GM19467 (cell line): ENCODE results near the gene MTHFS.

Experiments used
- ATAC-seq: cut with Tn5 transposase; IDR thresholded peaks from one replicate; pipeline ENCODE4 v1.9.1; 2021; ENCODE audit warnings: mild to moderate bottlenecking, moderate library complexity; ENCODE audit not compliant: unreplicated experiment

MTHFS gene

DNA sequence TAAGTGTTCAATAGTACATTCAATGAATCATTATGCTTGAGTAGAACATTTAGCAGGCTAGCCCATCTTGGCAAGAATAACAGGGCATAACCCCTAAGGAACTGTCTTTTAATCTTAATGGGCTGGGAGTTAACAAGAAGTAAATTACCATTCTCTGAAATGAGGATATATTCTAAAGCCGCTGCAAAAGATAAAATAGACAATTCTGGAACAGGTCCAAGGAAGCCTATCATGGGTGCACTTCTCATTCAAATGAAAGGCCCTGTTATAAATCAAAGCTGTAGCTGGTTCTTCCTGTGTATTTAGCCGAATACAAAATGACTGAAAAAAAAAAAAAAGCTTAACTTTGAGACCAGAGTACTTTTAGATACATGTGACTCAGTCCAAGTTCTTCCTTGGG lies 15.6 kb downstream of the MTHFS start:
- ATAC-seq = no peak

DNA sequence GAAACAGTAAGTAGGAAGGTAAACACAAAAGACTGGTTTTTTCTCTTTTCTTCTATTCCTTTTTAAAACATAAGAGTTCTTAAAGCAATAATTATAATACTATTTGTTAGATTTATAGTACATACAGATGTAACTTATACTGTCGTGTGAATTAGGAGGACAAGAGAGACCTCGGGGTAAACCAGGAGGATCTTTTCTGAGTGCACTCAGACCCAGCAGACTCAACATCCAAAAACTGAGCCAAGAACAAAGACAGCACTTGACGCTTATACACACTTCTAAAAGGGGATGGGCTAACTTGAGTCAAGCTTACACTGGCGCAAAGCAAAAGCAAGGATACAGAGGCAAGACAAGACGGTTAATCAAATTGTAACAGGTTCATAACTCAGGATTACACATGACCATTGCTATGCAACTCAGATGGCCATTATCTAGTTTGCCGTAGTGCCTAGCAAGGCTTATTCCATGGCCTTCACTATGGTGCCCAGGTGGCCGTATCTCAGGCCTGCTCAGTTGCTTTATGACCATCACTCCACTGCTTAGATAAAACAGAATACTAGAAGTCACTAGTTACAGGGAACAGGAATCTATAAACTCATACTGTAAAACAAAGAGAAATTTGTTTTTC lies 18.6 kb downstream of the MTHFS start:
- ATAC-seq = no peak

GRCh38 chr15:79875213-79875612 lies 21.6 kb downstream of the MTHFS start:
- no peak for ATAC-seq

GRCh38 chr15:79874242-79874641 lies 22.6 kb downstream of the MTHFS start:
- ATAC-seq = no peak

- ATAC-seq = no peak
Measured at GRCh38 chr15:79872358-79873017, 24.3 kb downstream of the MTHFS start.

DNA sequence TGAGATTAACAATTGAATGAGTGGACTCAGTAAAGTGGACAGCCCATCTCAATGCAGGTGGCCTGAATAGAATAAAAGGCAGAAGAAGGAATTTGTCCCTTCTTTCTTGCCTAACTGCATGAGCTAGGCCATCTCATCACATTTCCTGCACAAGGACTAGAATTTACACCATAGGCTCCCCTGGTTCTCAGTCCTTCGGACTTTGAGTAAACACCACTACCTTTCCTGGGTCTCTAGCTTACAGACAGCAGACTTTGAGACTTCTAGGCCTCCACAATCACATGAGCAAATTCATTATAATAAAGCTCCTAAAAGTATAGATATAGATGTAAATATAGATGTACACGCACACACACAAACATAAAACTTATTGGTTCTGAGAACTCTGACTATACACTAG lies 28.3 kb downstream of the MTHFS start:
- ATAC-seq = no peak

DNA sequence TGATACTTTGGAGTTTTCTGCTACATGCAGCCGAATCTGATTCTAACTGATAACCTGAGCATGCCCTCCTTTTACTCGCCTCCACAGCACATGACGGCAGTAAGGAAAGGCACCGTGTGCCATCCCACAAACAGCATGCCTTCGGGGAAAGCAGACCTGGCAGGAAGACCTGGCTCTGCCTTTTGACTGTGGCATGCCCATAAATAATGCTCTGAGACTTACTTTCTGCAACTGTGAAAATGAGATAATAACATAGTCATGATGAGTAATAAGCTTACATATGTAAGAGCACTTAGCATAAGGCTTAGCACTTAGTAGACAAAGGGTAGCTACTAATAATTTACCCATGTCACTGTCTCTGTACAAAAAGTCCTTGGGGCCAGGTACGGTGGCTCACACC lies 32.9 kb downstream of the MTHFS start:
- ATAC-seq = no peak

GRCh38 chr15:79862191-79862590 lies 34.6 kb downstream of the MTHFS start:
- ATAC-seq = no peak

GRCh38 chr15:79860661-79861060 lies 36.2 kb downstream of the MTHFS start:
- ATAC-seq = no peak

DNA sequence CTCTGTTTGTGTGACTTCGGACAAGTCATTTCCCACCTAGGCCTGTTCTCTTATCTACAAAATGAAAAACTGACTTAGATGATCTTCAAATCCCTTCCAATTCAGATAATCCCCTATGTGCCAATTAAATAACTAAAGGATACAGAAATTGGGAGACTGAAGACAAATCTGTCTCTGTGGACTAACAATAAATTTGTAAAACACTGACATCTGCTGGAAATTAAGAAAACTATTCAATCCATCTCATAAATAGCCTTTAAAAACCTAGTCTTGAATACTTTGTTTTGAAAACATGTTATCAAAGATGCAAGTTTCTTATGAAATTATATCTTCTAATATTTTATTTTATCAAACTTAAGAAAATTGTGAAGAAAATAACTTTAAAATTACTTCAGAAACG lies 38.3 kb downstream of the MTHFS start:
- no peak for ATAC-seq

DNA sequence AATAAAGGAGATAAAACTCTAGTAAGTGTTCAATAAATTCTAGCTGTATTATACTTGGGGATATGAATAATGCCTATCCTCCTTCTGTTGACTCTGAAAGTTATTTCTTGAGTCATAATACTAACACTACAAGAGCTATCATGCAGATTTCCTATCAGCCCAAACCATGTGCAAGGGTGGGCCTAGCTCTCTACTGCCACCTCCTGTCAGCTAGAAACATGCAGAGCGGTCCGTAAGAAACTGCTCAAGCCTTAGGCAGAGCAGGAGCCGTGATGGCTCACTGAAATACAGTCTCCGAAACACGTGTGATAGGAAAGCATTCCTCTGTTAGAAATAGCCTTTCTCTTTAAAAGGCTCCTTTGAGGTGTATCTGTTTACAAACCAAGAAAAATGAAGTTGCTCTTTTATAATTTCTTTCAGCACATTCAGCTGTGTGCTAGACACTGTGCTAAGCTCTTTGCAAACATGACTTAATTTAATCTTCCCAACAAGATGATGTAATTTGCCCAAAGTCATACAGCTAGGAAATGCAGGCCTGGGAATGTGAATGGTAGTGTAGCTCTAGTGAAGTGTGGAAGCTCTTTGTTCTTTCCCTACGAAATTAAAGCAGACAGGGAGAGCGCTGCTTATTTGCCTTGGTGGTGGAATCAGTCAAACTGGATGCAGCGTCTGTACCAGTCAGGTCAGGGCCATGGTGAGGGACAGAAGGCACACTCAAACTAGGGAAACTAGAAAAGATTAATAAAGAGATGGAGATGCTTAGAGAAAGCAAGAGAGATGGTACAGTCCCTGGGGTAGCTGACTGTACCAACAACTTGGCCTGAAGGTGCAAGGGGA lies 43.1 kb downstream of the MTHFS start:
- ATAC-seq = peak; percentile 77

GRCh38 chr15:79849789-79850188 lies 47.0 kb downstream of the MTHFS start:
- no peak for ATAC-seq

DNA sequence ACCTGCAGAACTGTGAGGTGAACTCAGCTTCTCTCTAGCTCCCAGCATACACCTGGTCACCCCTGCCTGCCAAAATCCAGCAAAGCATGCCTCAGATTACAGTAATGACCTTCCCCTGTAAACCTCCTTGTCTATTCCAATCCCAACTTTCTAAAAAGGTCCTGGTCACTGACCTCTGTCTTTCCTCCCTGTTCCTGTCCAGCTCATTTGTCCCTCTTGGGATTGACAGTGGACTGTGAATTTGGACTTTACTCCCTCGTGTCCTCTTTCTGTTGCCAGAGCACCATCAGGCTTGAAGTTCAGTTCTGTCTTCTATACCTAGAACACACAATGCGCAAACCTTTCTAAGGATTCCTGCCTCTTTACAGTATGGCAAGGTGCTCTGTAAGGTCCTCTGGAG lies 50.3 kb downstream of the MTHFS start:
- no peak for ATAC-seq

DNA sequence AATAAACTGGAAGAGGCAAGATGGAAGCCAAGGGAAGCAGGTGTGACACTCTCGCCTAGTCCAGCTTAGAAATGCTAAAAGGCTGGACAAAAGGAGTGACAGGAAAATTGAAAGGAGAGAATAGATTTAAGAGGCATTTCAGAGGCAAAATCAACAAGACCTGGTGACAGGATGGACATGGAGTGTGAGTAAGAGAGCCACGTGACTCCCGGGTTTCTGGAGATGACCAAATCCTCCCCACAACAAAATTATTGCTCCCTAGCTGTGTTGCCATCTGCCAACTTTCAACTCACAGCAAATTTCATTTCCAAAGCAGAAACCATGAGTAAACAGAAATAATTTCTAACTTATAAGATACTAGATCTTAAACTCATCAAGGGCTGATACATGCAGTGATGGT lies 52.6 kb downstream of the MTHFS start:
- ATAC-seq = no peak

GRCh38 chr15:79837846-79838245 lies 59.0 kb downstream of the MTHFS start:
- ATAC-seq = no peak

GRCh38 chr15:79834495-79834894 lies 62.3 kb downstream of the MTHFS start:
- no peak for ATAC-seq

DNA sequence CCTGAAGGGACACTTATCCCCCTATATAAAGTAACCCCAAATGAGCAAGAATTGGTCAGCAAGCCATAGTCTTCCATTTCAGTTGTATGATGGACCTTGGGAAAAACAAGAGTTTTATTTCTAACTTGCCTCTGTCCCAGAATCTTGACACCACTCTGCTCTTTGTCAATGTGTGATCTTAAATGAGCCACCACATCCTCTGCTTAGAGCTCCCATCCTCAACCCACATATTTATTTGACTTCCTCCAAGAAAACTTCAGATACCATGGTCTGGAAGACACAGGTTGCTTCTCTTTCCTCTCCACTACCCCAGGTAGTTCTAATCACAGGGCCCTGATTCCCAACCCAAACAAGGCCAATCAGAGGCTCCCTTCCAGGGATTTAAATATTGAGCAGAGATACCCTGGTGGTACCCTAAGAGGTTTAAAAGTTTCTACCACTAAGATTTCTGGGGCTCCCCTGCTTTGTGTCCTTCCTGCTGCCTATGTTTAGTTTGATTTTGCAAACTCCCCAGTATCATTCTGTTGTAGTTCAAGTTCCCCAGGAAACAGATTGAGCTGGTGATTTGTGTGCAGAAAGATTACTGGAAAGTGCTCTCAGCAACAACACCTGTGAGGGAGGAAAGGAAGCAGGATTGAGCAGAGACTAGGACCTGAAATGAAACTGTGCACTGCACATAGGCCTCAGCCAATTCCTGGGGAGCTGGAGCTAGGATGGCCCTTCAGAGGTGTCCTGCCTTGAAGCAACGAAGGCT lies 64.3 kb downstream of the MTHFS start:
- no peak for ATAC-seq

GRCh38 chr15:79831604-79832003 lies 65.2 kb downstream of the MTHFS start:
- no peak for ATAC-seq

DNA sequence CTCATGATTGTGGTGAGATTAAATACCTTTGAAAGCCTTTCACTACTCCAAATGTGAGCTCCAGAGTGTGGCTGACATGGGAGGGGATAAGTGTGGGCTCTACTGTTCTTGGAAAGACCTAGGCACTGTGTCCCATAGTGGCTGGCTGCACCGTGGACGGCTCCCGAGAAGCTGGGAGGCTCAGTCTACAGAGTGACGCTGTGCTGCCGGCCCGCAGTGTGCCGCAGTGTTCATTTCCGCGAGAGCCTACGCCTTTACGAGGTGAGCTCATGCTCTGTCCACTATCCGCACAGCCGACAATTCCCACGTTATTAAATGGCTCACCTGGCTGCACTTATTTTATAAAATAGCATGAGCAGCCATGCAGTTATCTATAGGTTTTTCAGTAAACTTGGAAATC lies 66.9 kb downstream of the MTHFS start:
- no peak for ATAC-seq

GRCh38 chr15:79828447-79828846 lies 68.4 kb downstream of the MTHFS start:
- no peak for ATAC-seq

GRCh38 chr15:79826800-79827199 lies 70.0 kb downstream of the MTHFS start:
- ATAC-seq = no peak
